Ramos (cell line): ENCODE measurements around the gene LCN10.

Source experiments
- in situ Hi-C: fragments of 300-500 bp; cut with MboI; formaldehyde crosslinking; loops from one replicate; pipeline ENCODE4 v1.14.3; 2022; ENCODE audit warnings: low sequenced_read_pairs; ENCODE audit not compliant: unreplicated experiment

Gene LCN10

GRCh38 chr9:136692185-136693134 lies 50.3 kb downstream of the LCN10 start:
- in situ Hi-C loops, result no loop called here

DNA sequence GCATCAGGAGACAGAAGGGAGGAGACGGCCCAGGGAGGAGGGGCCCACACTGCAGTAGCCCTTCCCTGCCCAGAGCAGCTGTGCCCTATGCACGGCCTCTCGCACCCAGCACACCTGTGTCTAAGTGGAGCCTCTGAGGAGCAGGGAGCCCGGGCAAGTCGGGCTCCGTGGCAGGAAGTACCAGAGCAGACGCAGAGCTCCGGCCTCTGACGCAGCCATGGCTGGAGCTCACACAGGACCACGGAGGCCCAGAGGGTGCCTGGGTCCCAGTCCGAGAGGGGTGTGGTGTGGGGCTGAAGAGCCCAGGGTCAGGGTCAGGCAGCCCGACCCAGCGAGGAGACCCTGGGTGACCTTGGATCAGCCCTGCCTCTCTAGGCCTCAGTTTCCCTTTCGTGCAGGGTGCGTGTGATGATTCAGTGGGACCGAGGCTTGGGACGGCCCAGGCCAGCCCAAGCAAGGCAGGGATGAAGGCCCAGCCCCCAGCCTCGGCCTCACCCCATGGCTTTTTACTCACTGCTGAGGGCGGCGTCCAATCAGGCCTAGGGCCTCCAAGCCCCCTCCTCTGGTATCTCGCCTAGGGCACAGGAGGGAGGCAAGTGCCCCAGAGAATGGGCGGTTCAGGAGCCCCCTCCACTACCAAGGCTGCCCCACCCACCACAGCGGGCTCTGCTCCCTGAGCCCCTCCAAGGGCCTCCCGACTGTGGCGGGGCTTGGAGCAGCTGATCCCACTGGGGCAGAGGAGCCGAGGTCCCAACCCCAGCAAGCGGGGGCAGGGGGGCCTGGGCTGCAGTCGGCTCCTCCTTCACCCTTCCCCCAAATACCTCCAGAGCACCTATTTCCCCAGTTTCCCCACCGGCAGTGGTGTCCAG lies 51.2 kb downstream of the LCN10 start:
- in situ Hi-C loops, result no loop called here

GRCh38 chr9:136690806-136691261 lies 51.9 kb downstream of the LCN10 start:
- in situ Hi-C loops, result no loop called here

DNA sequence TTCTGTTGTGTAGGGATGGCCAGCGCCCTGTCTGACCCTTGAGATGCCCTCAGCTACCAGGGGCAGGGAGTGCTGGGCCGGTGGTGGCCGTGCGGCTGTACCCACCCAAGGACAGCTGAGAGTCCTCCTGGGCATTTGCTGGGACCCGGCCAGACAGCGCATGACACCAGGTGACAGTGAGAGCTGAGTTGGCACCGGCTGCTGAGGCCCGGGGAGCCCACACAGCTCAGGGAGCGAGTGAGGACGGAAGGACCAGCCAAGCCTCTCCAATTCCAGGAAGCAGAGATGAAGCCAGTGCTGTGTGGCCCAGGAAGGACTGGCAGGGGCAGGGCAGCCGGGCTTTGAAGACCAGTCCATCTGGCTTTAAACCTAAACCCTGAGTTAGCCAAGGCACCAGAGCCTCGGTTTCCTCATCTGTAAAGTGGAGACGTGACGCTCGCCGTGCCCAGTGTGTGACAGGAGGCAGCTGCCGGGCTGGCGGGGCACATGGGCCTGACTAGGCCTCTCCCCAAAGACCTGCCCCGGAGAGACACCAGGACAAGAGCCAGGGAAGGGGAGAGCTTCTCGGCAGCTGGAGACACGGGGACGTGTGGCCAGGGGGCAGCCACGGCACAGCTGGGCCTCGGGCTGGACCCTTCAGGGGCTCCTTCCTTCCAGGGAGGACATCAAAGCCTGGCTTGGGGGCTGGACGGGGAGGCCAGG lies 52.5 kb downstream of the LCN10 start:
- in situ Hi-C loops, result no loop called here

- in situ Hi-C loops, result no loop called here
Measured at GRCh38 chr9:136689108-136689460, 53.7 kb downstream of the LCN10 start.

DNA sequence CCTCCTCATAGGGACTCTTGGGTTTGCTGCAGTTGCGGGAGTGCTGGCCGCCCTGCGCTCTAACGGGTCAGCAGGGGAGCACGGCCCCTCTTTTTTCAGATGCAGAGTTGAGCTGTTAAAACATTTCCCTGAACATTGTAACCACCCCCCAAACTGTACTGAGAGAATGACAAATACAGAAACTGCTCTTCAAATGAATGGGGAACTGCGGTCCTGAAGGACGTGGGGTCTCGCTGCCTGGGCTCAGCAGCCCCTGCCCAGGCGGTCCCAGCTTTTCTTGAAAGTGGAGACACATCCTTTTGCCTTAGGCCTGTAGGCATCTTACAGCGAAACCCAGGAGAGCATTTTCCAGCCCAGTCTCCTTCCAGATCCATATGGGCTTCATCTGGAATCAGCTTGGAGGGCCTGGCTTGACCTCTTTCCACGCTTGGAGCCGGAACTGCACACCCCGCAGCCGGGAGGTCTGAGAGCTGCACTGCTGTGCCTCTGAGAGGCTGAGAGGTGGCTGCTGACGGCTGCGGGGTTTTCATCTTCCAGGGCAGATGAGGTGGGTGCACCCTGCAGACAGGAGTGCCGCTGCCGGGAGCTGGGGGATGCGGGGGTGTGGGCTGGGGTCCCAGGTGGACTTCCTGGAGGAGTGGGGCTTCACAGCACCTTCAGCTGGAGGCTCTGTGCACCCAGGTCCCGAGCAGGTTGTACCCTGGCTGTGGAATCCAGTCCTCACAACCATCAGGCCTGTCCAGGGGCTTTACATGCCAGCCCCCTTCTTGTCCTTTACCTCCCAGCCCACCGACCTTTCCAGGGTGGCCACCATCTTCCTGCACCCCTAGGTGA lies 54.2 kb downstream of the LCN10 start:
- in situ Hi-C loops, result no loop called here
